GM21360 (cell line): ENCODE data around the gene NHSL2.

Experiments
- ATAC-seq: cut with Tn5 transposase; IDR thresholded peaks from one replicate; pipeline ENCODE4 v1.9.1; 2021; ENCODE audit warnings: mild to moderate bottlenecking, moderate library complexity; ENCODE audit not compliant: unreplicated experiment

The NHSL2 gene

GRCh38 chrX:72060921-72061490 lies 150.4 kb downstream of the NHSL2 start:
- no peak for ATAC-seq

- no peak for ATAC-seq
These were observed 152.3 kb downstream of the NHSL2 start for GRCh38 chrX:72062916-72063315.

GRCh38 chrX:72069350-72070160 lies 158.9 kb downstream of the NHSL2 start:
- ATAC-seq = no peak

- no peak for ATAC-seq
These were observed 160.6 kb downstream of the NHSL2 start for GRCh38 chrX:72071213-72071612.

GRCh38 chrX:72073633-72074032 lies 163.0 kb downstream of the NHSL2 start:
- no peak for ATAC-seq

GRCh38 chrX:72078411-72078810 lies 167.8 kb downstream of the NHSL2 start:
- no peak for ATAC-seq

GRCh38 chrX:72079607-72080006 lies 169.0 kb downstream of the NHSL2 start:
- ATAC-seq = no peak

GRCh38 chrX:72080150-72080549 lies 169.5 kb downstream of the NHSL2 start:
- no peak for ATAC-seq

GRCh38 chrX:72080800-72081199 lies 170.2 kb downstream of the NHSL2 start:
- no peak for ATAC-seq

- no peak for ATAC-seq
These were observed 171.1 kb downstream of the NHSL2 start for GRCh38 chrX:72081605-72082320.

GRCh38 chrX:72083291-72083690 lies 172.6 kb downstream of the NHSL2 start:
- ATAC-seq = no peak

- no peak for ATAC-seq
These were observed 173.5 kb downstream of the NHSL2 start for GRCh38 chrX:72084114-72084513.

- ATAC-seq = no peak
These were observed 176.3 kb downstream of the NHSL2 start for GRCh38 chrX:72086995-72087394.

- no peak for ATAC-seq
These were observed 178.1 kb downstream of the NHSL2 start for GRCh38 chrX:72088761-72089160.

GRCh38 chrX:72089254-72089653 lies 178.6 kb downstream of the NHSL2 start:
- ATAC-seq = no peak

GRCh38 chrX:72094894-72095293 lies 184.2 kb downstream of the NHSL2 start:
- ATAC-seq = no peak

- no peak for ATAC-seq
These were observed 184.7 kb downstream of the NHSL2 start for GRCh38 chrX:72095370-72095769.

GRCh38 chrX:72097098-72097497 lies 186.5 kb downstream of the NHSL2 start:
- no peak for ATAC-seq

- no peak for ATAC-seq
These were observed 189.6 kb downstream of the NHSL2 start for GRCh38 chrX:72100051-72100755.

- peak; percentile 72 for ATAC-seq
These were observed 190.2 kb downstream of the NHSL2 start for GRCh38 chrX:72100824-72101351.

GRCh38 chrX:72101597-72102037 lies 191.0 kb downstream of the NHSL2 start:
- no peak for ATAC-seq
